Neural cell (in vitro differentiated cells): ENCODE measurements around the gene TSEN34. TPM values are rescaled to one million over a fixed set of nuclear protein-coding genes. Genes with fewer than 3 reads are reported as not detected.
"Not testable (repeated sequence)": the region's sequence is repeated elsewhere in the genome, so short reads cannot be mapped to it uniquely, and the experiment has no call there.

Experiments used
- H2AFZ ChIP-seq: fragments of 200-600, 300-800 bp; sonication (generic), shearing (Covaris generic); 2 replicates; pipeline ENCODE4 v1.6.0; 2014; ENCODE audit warnings: low read depth, mild to moderate bottlenecking, antibody characterized with exemption, low read length, moderate library complexity
- H3F3A ChIP-seq: fragments of 200-600 bp; shearing (Covaris generic); 2 replicates; pipeline ENCODE4 v1.6.1; 2016; ENCODE audit warnings: mild to moderate bottlenecking, moderate library complexity, mixed read lengths, antibody characterized with exemption, low read length; ENCODE audit not compliant: insufficient read depth, poor library complexity, severe bottlenecking
- H3K27ac ChIP-seq: fragments of 200-600, 300-800 bp; sonication (generic), shearing (Covaris generic); 2 replicates; pipeline ENCODE4 v1.5.1; 2014; ENCODE audit warnings: mild to moderate bottlenecking, low read length, moderate library complexity
- H3K27me3 ChIP-seq: fragments of 300-800, 200-600 bp; sonication (generic), shearing (Covaris generic); 2 replicates; pipeline ENCODE4 v1.6.0; 2014; ENCODE audit warnings: mild to moderate bottlenecking, low read depth, low read length, moderate library complexity; ENCODE audit not compliant: insufficient read depth
- H3K36me3 ChIP-seq: fragments of 300-800, 200-600 bp; sonication (generic), shearing (Covaris generic); 2 replicates; pipeline ENCODE4 v1.5.1; 2014; ENCODE audit warnings: mild to moderate bottlenecking, antibody characterized with exemption, low read length, moderate library complexity; ENCODE audit not compliant: insufficient read depth
- H3K4me2 ChIP-seq: fragments of 300-800, 200-600 bp; sonication (generic), shearing (Covaris generic); 2 replicates; pipeline ENCODE4 v1.6.0; 2014; ENCODE audit warnings: mild to moderate bottlenecking, low read length
- H3K4me3 ChIP-seq: fragments of 300-800, 200-600 bp; sonication (generic), shearing (Covaris generic); 2 replicates; pipeline ENCODE4 v1.5.1; 2014; ENCODE audit warnings: mild to moderate bottlenecking, low read length, moderate library complexity
- H3K79me2 ChIP-seq: fragments of 200-600 bp; shearing (Covaris generic); replicated peaks from 2 replicates; pipeline ENCODE4 v1.6.0; 2014; ENCODE audit warnings: mild to moderate bottlenecking, low read length, moderate library complexity; ENCODE audit not compliant: insufficient read depth
- H3K9ac ChIP-seq: fragments of 300-800, 200-600 bp; sonication (generic), shearing (Covaris generic); 2 replicates; pipeline ENCODE4 v1.6.1; 2016; ENCODE audit warnings: mild to moderate bottlenecking, low read length, mixed read lengths
- H3K9me2 ChIP-seq: fragments of 200-600 bp; shearing (Covaris generic); 2 replicates; pipeline ENCODE4 v1.6.1; 2016; ENCODE audit warnings: mild to moderate bottlenecking, low read length, mixed read lengths; ENCODE audit not compliant: insufficient read depth
- H3K9me3 ChIP-seq: fragments of 200-600, 300-800 bp; sonication (generic), shearing (Covaris generic); 2 replicates; pipeline ENCODE4 v1.6.1; 2016; ENCODE audit warnings: mild to moderate bottlenecking, mixed run types, low read length, moderate library complexity, mixed read lengths
- H4K20me1 ChIP-seq: fragments of 200-600 bp; shearing (Covaris generic); 2 replicates; pipeline ENCODE4 v1.6.1; 2016; ENCODE audit warnings: mild to moderate bottlenecking, mixed run types; ENCODE audit not compliant: insufficient read depth
- polyA plus RNA-seq: library from polyadenylated mRNA; depleted of rRNA; stranded (reverse); fragments of >200 nt; gene quantifications from 2 replicates; pipeline ENCODE4 v1.2.3, GENCODE V29; 2014

The TSEN34 gene
- polyA plus RNA-seq, 1 donor from 2014 or later = 113 TPM

DNA sequence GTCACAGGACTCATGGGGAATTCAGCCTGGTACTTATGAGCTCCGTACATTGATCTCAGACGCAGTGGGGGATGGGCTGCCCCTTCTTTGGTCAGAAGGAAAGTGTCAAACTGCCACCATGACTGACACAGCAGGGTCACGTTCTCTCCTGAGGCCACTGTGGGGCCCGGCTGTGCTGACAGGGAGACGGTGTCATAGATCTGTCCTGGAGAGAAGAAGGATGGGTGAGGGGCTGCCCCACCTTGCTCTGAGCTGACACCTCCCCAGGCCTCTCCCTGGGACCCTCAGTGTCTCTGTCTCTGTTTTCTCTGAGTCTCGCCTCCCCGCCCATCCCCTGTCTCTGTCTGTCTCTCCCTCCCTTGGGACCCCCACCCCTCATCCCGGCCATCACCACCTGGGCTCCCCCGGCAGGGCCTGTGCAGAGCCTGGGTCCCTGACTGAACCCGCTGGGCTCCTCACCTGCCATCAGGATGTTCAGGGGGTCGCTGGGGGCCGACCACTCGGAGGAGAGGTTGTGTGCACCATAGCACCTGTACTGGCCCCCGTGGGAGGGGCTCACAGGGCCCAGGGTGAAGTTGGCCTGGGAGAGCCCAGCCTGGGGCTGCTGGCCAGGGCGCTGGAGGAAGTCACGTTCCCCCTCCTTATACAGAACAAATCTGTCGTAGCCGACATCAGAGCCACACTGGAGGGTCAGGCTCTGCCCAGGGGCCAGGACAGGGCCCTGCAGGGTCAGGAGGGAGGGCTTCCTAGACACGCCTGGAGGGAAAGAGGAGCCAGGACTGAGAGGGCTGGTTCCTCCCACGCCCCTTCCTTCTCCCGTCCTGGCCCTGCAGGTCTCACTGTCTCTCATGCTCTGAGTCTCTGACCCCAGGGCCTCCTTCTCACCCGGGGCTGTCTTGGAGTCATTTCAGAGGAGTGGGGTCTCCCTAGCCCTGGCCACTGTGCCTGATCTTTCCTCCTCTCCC lies 49.5 kb downstream of the TSEN34 start:
- not testable (repeated sequence) for H3K27me3 ChIP-seq, H4K20me1 ChIP-seq, H3K9ac ChIP-seq, H2AFZ ChIP-seq, H3K27ac ChIP-seq, H3K4me2 ChIP-seq, H3K36me3 ChIP-seq, H3K9me3 ChIP-seq, H3K4me3 ChIP-seq, H3F3A ChIP-seq, H3K9me2 ChIP-seq, H3K79me2 ChIP-seq

DNA sequence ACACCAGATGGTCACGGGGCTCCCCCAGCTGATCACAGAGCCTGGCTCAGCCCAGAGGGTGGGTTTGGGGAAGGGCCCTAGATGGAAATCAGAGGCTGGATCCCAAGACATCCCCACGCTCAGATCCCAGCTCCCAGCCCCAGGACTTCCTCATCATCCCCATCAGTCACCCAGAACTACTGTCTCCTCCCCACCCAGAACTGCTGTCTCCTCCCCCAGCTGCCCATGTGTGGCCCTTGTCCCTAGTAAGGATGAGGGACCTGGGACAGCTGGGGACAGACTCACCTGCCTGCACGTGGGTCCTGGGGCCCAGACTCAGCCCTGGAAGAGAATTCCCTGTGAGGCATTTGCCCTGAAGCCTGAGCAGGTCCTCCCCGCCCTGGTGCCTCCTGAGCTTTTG lies 51.1 kb downstream of the TSEN34 start:
- not testable (repeated sequence) for H3K9ac ChIP-seq, H3K4me2 ChIP-seq, H3K36me3 ChIP-seq, H3K27ac ChIP-seq, H4K20me1 ChIP-seq, H3K4me3 ChIP-seq, H3K79me2 ChIP-seq, H3K27me3 ChIP-seq, H3K9me2 ChIP-seq, H2AFZ ChIP-seq, H3F3A ChIP-seq, H3K9me3 ChIP-seq

DNA sequence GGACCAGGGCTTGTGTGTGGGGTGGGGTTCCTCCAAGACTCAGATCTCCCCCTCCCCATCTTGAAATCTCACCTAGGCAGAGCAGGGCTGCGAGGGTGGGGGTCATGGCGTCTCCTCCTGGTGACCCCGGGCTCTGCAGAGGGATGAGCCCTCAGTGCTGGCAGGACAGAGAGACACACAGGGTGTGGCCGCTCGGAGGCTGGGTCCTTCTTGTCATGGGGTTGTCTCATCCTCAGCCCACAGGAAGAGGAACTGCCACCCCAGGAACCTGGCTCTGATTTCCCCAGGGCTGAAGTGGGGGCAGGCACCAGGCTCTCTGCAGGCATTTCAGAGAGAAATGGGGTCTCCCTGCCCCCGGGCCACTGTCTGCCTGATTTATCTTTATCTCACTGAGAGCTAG lies 51.5 kb downstream of the TSEN34 start, which contains the start of gene LILRA6:
Gene LILRA6, minus strand, starts transcription at position 145 of the 400 bp plus-strand sequence.
- H4K20me1 ChIP-seq, H3K9me2 ChIP-seq, H2AFZ ChIP-seq, H3K36me3 ChIP-seq, H3F3A ChIP-seq, H3K4me3 ChIP-seq, H3K9ac ChIP-seq, H3K27ac ChIP-seq, H3K9me3 ChIP-seq, H3K79me2 ChIP-seq, H3K4me2 ChIP-seq, H3K27me3 ChIP-seq: not testable (repeated sequence)

DNA sequence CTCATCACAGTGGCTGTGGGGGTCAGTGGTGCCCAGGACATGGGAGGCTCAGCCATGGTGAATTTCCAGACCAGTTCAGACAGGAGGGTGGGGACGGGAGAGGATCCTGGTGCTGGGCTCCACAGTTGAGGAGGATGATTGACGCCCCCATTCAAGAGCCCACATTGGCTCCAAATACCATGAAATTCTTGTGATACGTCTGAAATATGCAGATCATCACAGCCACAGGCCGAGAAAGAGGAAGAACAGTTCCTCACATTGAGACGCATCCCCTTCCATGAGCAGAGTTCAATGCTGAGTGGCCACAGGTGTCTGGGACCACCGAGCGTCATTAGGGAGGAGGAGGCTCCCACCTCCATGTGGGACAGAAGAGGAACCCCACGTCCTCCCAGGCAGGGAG lies 52.7 kb downstream of the TSEN34 start:
- not testable (repeated sequence) for H3K36me3 ChIP-seq, H3K9me3 ChIP-seq, H2AFZ ChIP-seq, H3K9ac ChIP-seq, H3K9me2 ChIP-seq, H4K20me1 ChIP-seq, H3F3A ChIP-seq, H3K4me3 ChIP-seq, H3K27me3 ChIP-seq, H3K4me2 ChIP-seq, H3K27ac ChIP-seq, H3K79me2 ChIP-seq

Other genes starting within 250 kb of the TSEN34 start
- 3.3 and 6.0 TPM in 2 replicates for gene CACNG8, start 228.4 kb upstream of the TSEN34 start, polyA plus RNA-seq
- gene CACNG6, start 199.7 kb upstream of the TSEN34 start, polyA plus RNA-seq = 0.28 and 0.60 TPM in 2 replicates
- gene VSTM1, start 127.4 kb upstream of the TSEN34 start, polyA plus RNA-seq = not detected in 2 replicates
- gene TARM1, start 109.9 kb upstream of the TSEN34 start, polyA plus RNA-seq = not detected in 2 replicates
- 0.20 TPM in 1 of 2 replicates, not detected in the other for gene OSCAR, start 90.5 kb upstream of the TSEN34 start, polyA plus RNA-seq
- gene NDUFA3, start 88.5 kb upstream of the TSEN34 start, polyA plus RNA-seq = 21.4 and 62.8 TPM in 2 replicates
- gene TFPT, start 75.7 kb upstream of the TSEN34 start, polyA plus RNA-seq = 24.3 and 28.0 TPM in 2 replicates
- gene PRPF31, start 75.6 kb upstream of the TSEN34 start, polyA plus RNA-seq = 73.5 and 76.6 TPM in 2 replicates
- gene CNOT3, start 53.5 kb upstream of the TSEN34 start, polyA plus RNA-seq = 3.8 and 7.6 TPM in 2 replicates
- gene LENG1, start 31.6 kb upstream of the TSEN34 start, polyA plus RNA-seq = 14.0 and 17.0 TPM in 2 replicates
- 0.15 and 2.2 TPM in 2 replicates for gene TMC4, start 18.1 kb upstream of the TSEN34 start, polyA plus RNA-seq
- gene MBOAT7, start 1.7 kb upstream of the TSEN34 start, polyA plus RNA-seq = 19.0 and 25.1 TPM in 2 replicates
- gene RPS9, start 9.6 kb downstream of the TSEN34 start, polyA plus RNA-seq = 1,693 and 1,965 TPM in 2 replicates
- gene LILRB3, start 31.7 kb downstream of the TSEN34 start, polyA plus RNA-seq = not detected in 2 replicates
- gene LILRA6, start 51.5 kb downstream of the TSEN34 start, polyA plus RNA-seq = not detected in 2 replicates
- not detected in 2 replicates for gene LILRB5, start 66.0 kb downstream of the TSEN34 start, polyA plus RNA-seq
- not detected in 2 replicates for gene LILRB2, start 89.8 kb downstream of the TSEN34 start, polyA plus RNA-seq
- gene LILRA5, start 121.9 kb downstream of the TSEN34 start, polyA plus RNA-seq = not detected in 2 replicates
- gene LILRA4, start 147.9 kb downstream of the TSEN34 start, polyA plus RNA-seq = not detected in 2 replicates
- not detected in 2 replicates for gene LAIR1, start 173.6 kb downstream of the TSEN34 start, polyA plus RNA-seq
- 33.4 and 36.1 TPM in 2 replicates for gene TTYH1, start 224.2 kb downstream of the TSEN34 start, polyA plus RNA-seq